Activated naive CD8-positive, alpha-beta T cell treated with anti-CD3 and anti-CD28 coated beads, Interleukin-2, amount 50 U/mL, for 16 hours (primary cell): ENCODE data around the gene IL10.
A peak's percentile ranks its signal among the peaks of the same experiment; 100 is the strongest.
"Not testable (repeated sequence)": the region's sequence is repeated elsewhere in the genome, so short reads cannot be mapped to it uniquely, and the experiment has no call there.

Experiments used
- DNase-seq: peaks from one replicate; pipeline ENCODE4 v3.0.0-alpha.2; 2020; ENCODE audit warnings: low read depth, low spot score

Gene IL10

DNA sequence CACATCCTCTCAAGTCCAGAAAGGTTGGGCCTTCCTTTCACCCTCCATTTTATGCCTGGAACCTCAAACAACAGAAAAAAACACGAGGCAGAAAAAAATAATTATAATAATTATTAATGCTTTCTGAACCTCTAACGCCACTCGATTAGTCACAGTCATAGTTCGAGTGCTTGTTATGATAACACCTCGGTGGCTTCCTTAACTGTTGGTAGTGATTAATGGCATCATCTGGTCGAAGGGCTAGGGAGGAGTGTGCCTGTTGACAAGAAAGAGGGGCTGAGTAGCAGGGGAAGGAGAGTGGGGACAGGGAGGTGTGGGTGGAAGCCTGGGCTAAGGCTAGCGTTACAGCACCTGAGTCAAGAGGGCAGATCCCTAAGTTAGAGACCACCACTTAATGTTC is 21.3 kb upstream of the IL10 start:
- no peak for DNase-seq

- no peak for DNase-seq
Measured at GRCh38 chr1:206792939-206793607, 20.8 kb upstream of the IL10 start.

DNA sequence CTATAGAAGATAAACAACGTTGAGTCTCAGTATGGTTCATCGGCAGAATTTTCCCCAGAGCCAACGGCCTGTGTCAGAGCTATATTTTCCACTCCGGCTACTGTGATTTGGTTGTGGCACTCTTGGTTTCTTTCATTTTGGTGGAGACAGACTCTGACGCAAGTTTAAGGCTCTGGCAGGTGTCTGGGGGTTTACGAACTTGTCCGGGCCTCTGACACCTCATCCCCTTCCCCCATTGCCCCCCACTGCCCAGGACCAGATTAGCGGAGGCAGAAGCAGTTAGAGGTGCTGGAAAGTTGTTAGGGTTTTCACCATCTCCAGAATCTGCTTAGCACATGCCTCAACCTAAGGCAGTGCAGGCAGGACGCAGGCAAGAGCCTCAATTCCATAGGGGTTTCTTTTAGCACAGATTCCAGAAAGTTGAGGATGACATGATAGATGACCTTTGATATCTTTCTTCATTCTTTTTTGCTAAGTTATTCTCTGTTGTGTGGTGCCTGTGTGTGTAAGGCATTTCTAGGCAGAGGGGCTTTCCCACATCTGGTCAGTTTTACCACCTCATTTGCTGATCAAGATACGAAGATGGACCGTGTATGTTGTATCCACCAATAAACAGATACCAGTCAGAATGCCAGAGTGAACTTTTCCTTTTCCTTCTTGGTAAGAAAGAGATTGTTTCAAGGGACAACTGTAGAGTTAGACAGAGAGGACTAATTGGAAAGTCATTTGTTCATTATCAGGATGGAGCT is 18.4 kb upstream of the IL10 start:
- DNase-seq: no peak

DNA sequence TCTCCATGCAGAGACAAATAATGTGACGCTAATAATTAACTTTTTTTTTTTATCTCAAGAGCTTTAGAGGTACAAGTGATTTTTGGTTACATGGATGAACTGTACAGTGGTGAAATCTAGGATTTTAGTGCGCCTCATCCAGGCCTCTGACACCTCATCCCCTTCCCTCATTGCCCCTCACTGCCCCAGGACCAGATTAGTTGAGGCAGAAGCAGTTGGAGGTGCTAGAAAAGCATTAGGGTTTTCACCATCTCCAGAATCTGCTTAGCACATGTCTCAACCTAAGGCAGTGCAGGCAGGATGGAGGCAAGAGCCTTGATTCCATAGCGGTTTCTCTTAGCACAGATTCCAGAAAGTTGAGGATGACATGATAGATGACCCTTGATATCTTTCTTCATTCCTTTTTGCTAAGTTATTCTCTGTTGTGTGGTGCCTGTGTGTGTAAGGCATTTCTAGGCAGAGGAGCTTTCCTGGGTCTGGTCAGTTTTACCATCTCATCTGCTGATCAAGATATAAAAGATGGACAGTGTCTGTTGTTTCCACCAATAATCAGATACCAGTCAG is 16.3 kb upstream of the IL10 start:
- DNase-seq: no peak

GRCh38 chr1:206787891-206788290 is 15.6 kb upstream of the IL10 start:
- no peak for DNase-seq

DNA sequence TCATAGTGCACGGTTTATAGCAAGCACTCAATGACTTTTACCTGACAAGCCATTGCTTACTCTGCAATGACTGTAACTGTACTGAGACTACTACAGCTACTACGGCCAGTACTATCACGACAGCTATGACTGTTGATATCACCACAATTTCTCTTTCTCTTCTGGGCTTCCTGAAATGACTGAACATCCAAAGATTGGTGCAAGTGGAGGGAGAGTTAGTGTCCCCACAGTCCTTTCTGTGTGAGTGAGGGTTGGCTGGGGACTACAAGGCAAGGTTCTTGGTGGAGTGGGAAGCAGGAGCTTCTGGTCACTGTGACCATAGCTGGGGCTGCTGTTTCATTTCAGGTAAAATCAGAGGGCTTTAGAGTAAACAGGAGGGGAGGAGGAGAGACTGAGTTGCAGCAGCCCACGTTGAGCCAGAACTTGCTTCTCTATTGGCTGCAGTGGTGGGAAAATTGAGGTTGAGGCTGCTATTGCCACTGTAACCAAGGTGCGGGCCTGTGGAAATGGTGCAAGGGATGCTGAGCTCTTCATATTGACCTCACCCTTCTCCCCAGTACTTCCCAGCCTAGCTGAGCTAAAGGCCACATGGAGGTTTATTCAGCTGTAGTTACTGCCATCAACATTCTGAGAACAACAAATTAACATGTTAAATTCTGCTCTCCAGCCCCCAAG is 14.1 kb upstream of the IL10 start:
- DNase-seq: no peak

GRCh38 chr1:206785182-206785765 is 13.0 kb upstream of the IL10 start:
- no peak for DNase-seq

- DNase-seq: peak; percentile 60
Measured at GRCh38 chr1:206784471-206784903, 12.2 kb upstream of the IL10 start.

GRCh38 chr1:206783506-206783905 is 11.2 kb upstream of the IL10 start:
- DNase-seq: no peak

DNA sequence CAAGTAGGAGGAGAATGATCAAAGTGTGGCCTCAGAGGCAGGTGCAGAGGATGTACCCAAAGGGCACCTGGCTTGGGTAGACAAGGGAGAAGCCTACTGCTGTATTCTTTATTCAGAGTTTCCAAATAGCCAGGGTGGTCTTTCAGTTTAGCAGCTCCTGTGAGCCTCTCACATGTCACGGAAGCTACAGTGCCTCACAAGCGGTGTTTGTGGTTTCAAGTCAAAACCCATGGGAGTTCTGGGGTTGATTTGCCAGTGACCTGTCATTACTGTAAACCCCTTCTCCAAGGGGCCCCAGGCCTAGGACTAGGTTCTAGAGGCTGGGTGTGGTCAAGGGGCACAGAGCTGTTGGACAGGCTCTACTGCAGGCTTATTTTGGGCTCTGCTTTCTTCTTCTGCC is 10.2 kb upstream of the IL10 start:
- no peak for DNase-seq

DNA sequence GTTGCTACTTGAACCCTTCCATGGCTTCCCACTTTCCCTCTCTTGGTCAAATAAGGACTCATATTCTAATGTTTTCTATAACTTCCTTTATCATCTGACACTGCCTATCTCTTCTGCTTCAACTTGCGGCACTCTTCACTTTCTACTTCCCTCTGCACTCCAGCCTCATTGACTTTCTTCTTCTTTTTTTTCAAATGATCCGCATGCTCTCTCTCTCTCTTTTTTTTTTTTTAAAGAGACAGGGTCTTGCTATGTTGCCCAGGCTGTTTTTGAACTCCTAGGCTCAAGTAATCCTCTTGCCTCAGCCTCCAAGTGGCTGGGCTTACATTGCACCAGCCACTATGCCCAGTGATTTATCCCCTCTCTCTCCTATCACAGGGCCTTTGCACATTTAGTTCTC is 7.3 kb upstream of the IL10 start:
- no peak for DNase-seq

GRCh38 chr1:206778911-206779310 is 6.6 kb upstream of the IL10 start:
- not testable (repeated sequence) for DNase-seq

DNA sequence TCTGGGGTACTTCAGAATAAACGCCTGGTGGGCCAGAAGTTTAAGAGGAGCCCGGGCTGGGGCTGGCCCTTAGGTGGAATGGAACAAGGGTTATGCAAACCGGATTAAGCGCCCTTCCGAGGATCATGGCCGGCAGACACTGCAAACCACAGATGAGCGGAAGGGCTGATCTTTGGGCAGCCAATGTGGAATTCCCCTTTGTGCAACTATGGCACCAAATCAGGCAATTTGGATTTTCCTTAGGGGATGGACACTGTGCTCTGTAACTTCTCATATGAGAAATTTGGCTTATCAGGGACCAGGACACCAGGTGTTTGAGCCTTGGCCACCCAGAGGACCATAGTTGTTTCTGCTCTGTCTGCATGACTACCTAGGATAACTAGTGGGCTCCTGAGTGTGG is 5.7 kb upstream of the IL10 start:
- DNase-seq: no peak

DNA sequence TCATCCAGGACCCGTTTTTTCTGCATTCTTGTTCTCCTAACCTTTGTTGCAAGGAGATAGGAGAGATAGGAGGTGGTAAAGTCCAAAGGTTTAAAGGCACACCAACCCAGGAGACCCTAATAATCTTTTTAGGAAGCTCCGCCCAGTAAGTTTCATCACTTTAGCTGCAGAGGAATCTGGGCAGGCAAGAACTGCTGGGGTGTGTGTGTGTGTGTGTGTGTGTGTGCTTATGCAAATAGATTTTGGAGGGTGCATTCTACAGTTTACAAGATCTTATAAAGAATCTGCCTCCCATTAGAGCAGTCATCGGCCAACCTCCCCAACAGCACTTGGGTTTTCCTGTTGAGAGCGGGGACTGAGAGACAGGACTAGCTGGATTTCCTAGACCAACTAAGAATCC is 3.9 kb upstream of the IL10 start:
- no peak for DNase-seq

DNA sequence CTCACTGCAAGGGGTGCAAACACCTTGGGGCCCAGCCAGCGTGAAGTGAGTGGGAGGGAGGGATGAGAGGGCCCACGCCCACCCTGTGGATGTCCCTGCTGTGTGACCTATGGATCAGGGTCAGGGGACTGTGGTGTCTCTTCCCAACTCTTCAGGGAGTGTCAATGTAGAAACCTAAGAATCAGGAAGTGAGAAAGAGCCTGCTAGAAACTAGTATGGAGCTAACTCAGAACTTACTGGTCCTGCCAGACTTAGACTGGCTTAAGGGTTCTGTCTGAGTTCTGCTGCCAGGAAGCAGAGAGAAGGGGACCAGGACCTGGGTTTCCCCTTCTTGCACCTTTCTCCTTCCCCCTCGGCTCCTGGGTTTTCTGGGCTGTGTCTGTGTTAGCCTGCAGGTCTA is 1.8 kb upstream of the IL10 start:
- no peak for DNase-seq

GRCh38 chr1:206771338-206771692 is 979 bp downstream of the IL10 start:
- DNase-seq: no peak

DNA sequence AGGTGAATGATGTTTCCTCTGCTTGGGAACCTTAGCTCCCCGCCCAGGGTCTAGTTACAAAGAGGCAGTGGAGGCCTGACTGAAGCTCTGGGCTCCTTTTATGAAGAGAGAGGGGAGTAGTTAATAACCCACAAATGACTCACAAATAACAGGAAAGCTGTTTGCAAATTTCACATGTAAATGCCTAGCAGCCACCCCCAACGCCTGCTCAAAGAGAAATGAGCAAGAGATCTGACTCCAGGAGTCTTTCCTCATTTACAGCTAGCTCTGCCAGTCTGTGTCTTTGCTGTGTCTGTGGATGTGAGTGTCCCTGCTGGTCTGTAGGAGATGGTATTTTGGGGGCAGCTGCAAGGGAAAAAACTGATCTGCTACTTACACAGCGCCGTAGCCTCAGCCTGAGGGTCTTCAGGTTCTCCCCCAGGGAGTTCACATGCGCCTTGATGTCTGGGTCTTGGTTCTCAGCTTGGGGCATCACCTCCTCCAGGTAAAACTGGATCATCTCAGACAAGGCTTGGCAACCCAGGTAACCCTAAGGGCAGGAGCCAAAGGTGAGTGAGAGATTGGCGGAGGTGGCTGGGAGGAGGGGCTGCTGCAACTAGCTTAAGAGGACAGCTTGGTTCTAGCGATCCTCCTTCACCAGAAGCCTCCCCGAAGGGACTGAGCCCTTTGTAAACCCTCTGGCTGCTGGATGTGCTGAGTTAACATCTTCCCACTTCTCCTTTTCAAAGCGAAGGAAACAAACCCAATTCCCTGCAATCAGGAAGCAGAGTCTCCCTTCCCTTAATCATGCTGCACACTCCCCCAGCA is 1.6 kb downstream of the IL10 start, which contains the start of gene IL19:
Gene IL19, plus strand, starts transcription at position 243 of the 807 bp plus-strand sequence. CDS start 65,890 bp downstream, outside the sequence.
- DNase-seq: no peak

GRCh38 chr1:206769304-206769731 is 3.0 kb downstream of the IL10 start:
- peak; percentile 17 for DNase-seq

GRCh38 chr1:206768472-206769303 is 3.6 kb downstream of the IL10 start:
- no peak for DNase-seq

DNA sequence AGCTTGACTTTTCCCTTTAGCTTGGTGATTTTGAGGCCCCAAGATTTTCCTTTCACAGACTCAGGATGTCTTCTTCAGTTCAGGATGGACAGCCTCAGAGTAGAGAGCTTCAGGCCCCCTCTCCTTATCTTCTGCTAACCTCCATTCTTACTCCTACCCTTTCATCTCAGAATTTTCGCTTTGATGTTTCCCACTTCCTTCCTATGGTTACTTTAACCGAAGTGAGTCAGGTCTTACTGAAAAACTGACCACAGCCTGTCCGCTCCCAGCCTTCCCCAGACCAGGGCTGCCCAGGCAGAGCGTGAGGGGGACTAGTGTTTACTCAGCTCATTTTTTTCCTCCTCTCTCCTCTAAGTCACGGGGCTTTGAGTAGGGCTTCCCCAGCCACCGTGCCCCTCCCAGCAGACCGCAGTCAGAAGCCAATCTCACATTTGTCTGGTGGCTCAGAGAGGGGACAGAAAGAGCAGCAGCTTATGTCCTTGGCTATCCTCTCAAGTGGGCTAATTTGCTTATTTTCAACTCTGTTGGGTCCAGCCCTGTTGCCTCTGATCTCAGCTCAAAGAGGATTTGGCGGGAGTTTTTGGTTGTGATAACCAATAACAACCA is 5.9 kb downstream of the IL10 start:
- peak; percentile 25 for DNase-seq
